ENCODE measurements around the gene LRPAP1.
"Not testable (repeated sequence)": the region's sequence is repeated elsewhere in the genome, so short reads cannot be mapped to it uniquely, and the experiment has no call there.

The LRPAP1 gene

GRCh38 chr4:3470244-3471097 is 61.8 kb downstream of the LRPAP1 start:
- no peak for DNase-seq

- no peak for DNase-seq
Observed at GRCh38 chr4:3469386-3470243, 62.6 kb downstream of the LRPAP1 start.

- no peak for DNase-seq
Observed at GRCh38 chr4:3468804-3469203, 63.4 kb downstream of the LRPAP1 start.

GRCh38 chr4:3468154-3468553 is 64.1 kb downstream of the LRPAP1 start:
- DNase-seq = no peak

- DNase-seq = no peak
Observed at GRCh38 chr4:3467601-3468031, 64.6 kb downstream of the LRPAP1 start.

- no peak for DNase-seq
Observed at GRCh38 chr4:3466691-3467600, 65.3 kb downstream of the LRPAP1 start.

- DNase-seq = no peak
Observed at GRCh38 chr4:3465698-3466671, 66.2 kb downstream of the LRPAP1 start.

GRCh38 chr4:3464911-3465697 is 67.1 kb downstream of the LRPAP1 start:
- no peak for DNase-seq

- DNase-seq = no peak
Observed at GRCh38 chr4:3464349-3464905, 67.8 kb downstream of the LRPAP1 start.

- no peak for DNase-seq
Observed at GRCh38 chr4:3463556-3464348, 68.5 kb downstream of the LRPAP1 start.

GRCh38 chr4:3462790-3463415 is 69.3 kb downstream of the LRPAP1 start, which contains the start of gene DOK7:
Gene DOK7 (plus strand): TSS chr4:3463306. CDS start chr4:3463376, 70 bp downstream.
- no peak for DNase-seq

GRCh38 chr4:3462321-3462789 is 69.9 kb downstream of the LRPAP1 start:
- no peak for DNase-seq

- no peak for DNase-seq
Observed at GRCh38 chr4:3461515-3462291, 70.5 kb downstream of the LRPAP1 start.

- no peak for DNase-seq
Observed at GRCh38 chr4:3460926-3461325, 71.3 kb downstream of the LRPAP1 start.

GRCh38 chr4:3459156-3459555 is 73.1 kb downstream of the LRPAP1 start:
- not testable (repeated sequence) for DNase-seq

- DNase-seq = no peak
Observed at GRCh38 chr4:3458371-3458770, 73.9 kb downstream of the LRPAP1 start.

GRCh38 chr4:3455596-3455995 is 76.6 kb downstream of the LRPAP1 start:
- DNase-seq = not testable (repeated sequence)
